ENCODE measurements around the gene WNT9A. TPM values are rescaled to one million over a fixed set of nuclear protein-coding genes. Genes with fewer than 3 reads are reported as not detected.

WNT9A gene
- total RNA-seq, 1 experiment from 2014 or later, result not detected

- ChIA-PET CTCF (no interaction called here), POLR2A (ENCODE audit: low non-redundant PET) (no interaction called here)
- BruUV-seq (replicated peaks), result no TSS peak
- TF ChIP-seq EZH2 (IDR thresholded peaks at IDR 0.05; ENCODE audit: borderline replicate concordance, low read depth, low read length, poor library complexity, severe bottlenecking) (no peak), CTCF (conservative IDR thresholded peaks at IDR 0.05; ENCODE audit: low read depth, low read length) (no peak)
- no peak for DNase-seq (ENCODE audit: low spot score)
- Histone ChIP-seq H3K27me3 (replicated peaks; ENCODE audit: insufficient read depth, low read depth, low read length, poor library complexity) (peaks cover 10% of the 10 kb centered on the region), H3K4me3 (ENCODE audit: low read depth, low read length, poor library complexity, severe bottlenecking) (no peak overlapping the region), H3K9me3 (ENCODE audit: low read depth, low read length, poor library complexity, severe bottlenecking) (no peaks in the 10 kb centered on the region), H3K36me3 (ENCODE audit: insufficient read depth, low read length, poor library complexity, severe bottlenecking) (no peaks in the 10 kb centered on the region), H3K27ac (ENCODE audit: low read depth, low read length, poor library complexity, severe bottlenecking) (no peak overlapping the region), H3K4me1 (ENCODE audit: insufficient read depth, low read length, poor library complexity, severe bottlenecking) (no peaks in the 10 kb centered on the region)
- intact Hi-C loops (cut with micrococcal nuclease; ENCODE audit: unreplicated experiment), result no loop called here
These were observed 77.9 kb downstream of the WNT9A start for GRCh38 chr1:227869851-227870305.

GRCh38 chr1:227869279-227869842 lies 78.4 kb downstream of the WNT9A start:
- ChIA-PET CTCF (no interaction called here), POLR2A (ENCODE audit: low non-redundant PET) (no interaction called here)
- intact Hi-C loops (cut with micrococcal nuclease; ENCODE audit: unreplicated experiment), result no loop called here
- TF ChIP-seq CTCF (conservative IDR thresholded peaks at IDR 0.05; ENCODE audit: low read depth, low read length) (no peak), EZH2 (IDR thresholded peaks at IDR 0.05; ENCODE audit: borderline replicate concordance, low read depth, low read length, poor library complexity, severe bottlenecking) (no peak)
- DNase-seq (ENCODE audit: low spot score), result no peak
- peaks cover 5% of the 10 kb centered on the region for H3K9me3 ChIP-seq (ENCODE audit: low read depth, low read length, poor library complexity, severe bottlenecking)
- no peaks in the 10 kb centered on the region for H3K36me3 ChIP-seq (ENCODE audit: insufficient read depth, low read length, poor library complexity, severe bottlenecking)
- no peaks in the 10 kb centered on the region for H3K4me1 ChIP-seq (ENCODE audit: insufficient read depth, low read length, poor library complexity, severe bottlenecking)
- no TSS peak for BruUV-seq (replicated peaks)
- peaks cover 10% of the 10 kb centered on the region for H3K27me3 ChIP-seq (replicated peaks; ENCODE audit: insufficient read depth, low read depth, low read length, poor library complexity)
- H3K4me3 ChIP-seq (ENCODE audit: low read depth, low read length, poor library complexity, severe bottlenecking), result no peak overlapping the region
- H3K27ac ChIP-seq (ENCODE audit: low read depth, low read length, poor library complexity, severe bottlenecking), result no peak overlapping the region

Small RNA genes lying within 50 kb of the gene (microRNA-seq; reads per million reads assigned to microRNA genes)
- gene MIR5008, result not detected

Other genes starting within 250 kb of the WNT9A start
- 20.7 and 23.2 TPM in 2 replicates for gene JMJD4, start 212.6 kb downstream of the WNT9A start, total RNA-seq (2021)
- 36.4 and 40.8 TPM in 2 replicates for gene SNAP47, start 212.5 kb downstream of the WNT9A start, total RNA-seq (2021)
- not detected in 2 replicates for gene PRSS38, start 132.3 kb downstream of the WNT9A start, total RNA-seq (2021)
- gene WNT3A, start 59.1 kb upstream of the WNT9A start, total RNA-seq (2021), result not detected in 2 replicates
- 395 and 397 TPM in 2 replicates for gene ARF1, start 134.8 kb upstream of the WNT9A start, total RNA-seq (2021)
- gene C1orf35, start 155.4 kb upstream of the WNT9A start, total RNA-seq (2021), result 27.5 and 27.6 TPM in 2 replicates
- 60.4 and 70.8 TPM in 2 replicates for gene MRPL55, start 161.4 kb upstream of the WNT9A start, total RNA-seq (2021)
- gene GUK1, start 192.3 kb upstream of the WNT9A start, total RNA-seq (2021), result 128 and 130 TPM in 2 replicates
- 0.97 and 1.3 TPM in 2 replicates for gene GJC2, start 202.0 kb upstream of the WNT9A start, total RNA-seq (2021)
- 10.6 and 12.1 TPM in 2 replicates for gene IBA57, start 217.9 kb upstream of the WNT9A start, total RNA-seq (2021)

Data from A673 (cell line).